Gastroesophageal sphincter (tissue), 3 donors: ENCODE data around the gene ATP1A2.

Experiments used
- CTCF ChIP-seq, 4 experiments: fragments of 200-600 bp in 2 of 4; fragments of 450-650 bp in 2 of 4; sonication (generic) in 1 of 4; IDR thresholded peaks; one replicate each; pipeline ENCODE4 v1.5.1; 2017 to 2019; ENCODE audit warnings: antibody characterized with exemption in 4 of 4, mild to moderate bottlenecking in 2 of 4, moderate library complexity in 2 of 4
- EP300 ChIP-seq: sonication (generic); formaldehyde crosslinking; IDR thresholded peaks from one replicate; pipeline ENCODE4 v1.6.1; 2017; ENCODE audit warnings: antibody characterized with exemption, mild to moderate bottlenecking
- POLR2A ChIP-seq, 2 donors: fragments of 450-650 bp; IDR thresholded peaks; one replicate each; pipeline ENCODE4 v1.6.1; 2017; ENCODE audit warnings: antibody characterized with exemption in 2 of 2, mild to moderate bottlenecking in 2 of 2, moderate library complexity in 1 of 2

GRCh38 chr1:160179336-160179735 is 63.8 kb downstream of the ATP1A2 start:
- TF ChIP-seq CTCF (IDR thresholded peaks at IDR 0.05) (no peak), POLR2A (IDR thresholded peaks at IDR 0.05) (no peak), EP300 (no peak)
